Measurements from ENCODE around the gene DHODH.

DNA sequence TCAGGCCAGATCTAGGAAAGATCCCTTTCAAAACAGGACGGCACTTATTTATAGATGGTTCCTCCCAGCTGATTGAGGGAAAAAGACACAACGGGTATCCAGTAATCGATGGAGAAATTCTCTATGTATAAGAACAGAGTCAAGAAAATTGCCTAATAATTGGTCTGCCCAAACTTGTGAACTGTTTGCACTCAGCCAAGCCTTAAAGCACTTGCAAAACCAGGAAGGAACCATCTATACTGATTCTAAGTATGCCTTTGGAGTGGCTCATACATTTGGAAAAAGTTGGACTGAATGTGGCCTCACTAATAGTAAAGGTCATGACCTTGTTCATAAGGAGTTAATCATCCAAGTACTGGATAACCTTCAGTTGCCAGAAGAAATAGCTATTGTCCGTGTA lies 60.4 kb downstream of the DHODH start:
- TF ChIP-seq SUZ12 (IDR thresholded peaks at IDR 0.05; ENCODE audit: extremely low read depth, insufficient read depth, insufficient read length) (no peak), YY1 (IDR thresholded peaks at IDR 0.05; ENCODE audit: insufficient read depth, insufficient read length) (no peak)

Data from NT2/D1 (cell line).